Left lung (tissue), 10 donors: ENCODE results near the gene OLA1. TPM values are rescaled to one million over a fixed set of nuclear protein-coding genes. Genes with fewer than 3 reads are reported as not detected.

Source experiments
- ATAC-seq: fragments of 200-7000 bp; cut with Tn5 transposase; one replicate; pipeline ENCODE4 v1.9.1; 2020; ENCODE audit warnings: moderate library complexity
- DNase-seq, 4 donors: peaks; one replicate each; pipeline ENCODE4 v3.0.0-alpha.2; 2013 to 2020
- H3K27ac ChIP-seq, 2 donors: fragments of 200-600 bp; sonication (generic) in 1 of 2; one replicate each; pipeline versions ENCODE4 v1.5.0 to v1.8.0; 2020 to 2021
- H3K27me3 ChIP-seq, 2 donors: fragments of 200-600 bp; sonication (generic) in 1 of 2; one replicate each; pipeline versions ENCODE4 v1.5.0 to v1.8.0; 2020 to 2021
- H3K36me3 ChIP-seq, 2 donors: fragments of 200-600 bp; sonication (generic) in 1 of 2; one replicate each; pipeline versions ENCODE4 v1.5.0 to v1.8.0; 2020 to 2021
- H3K4me1 ChIP-seq, 2 donors: fragments of 200-600 bp; one replicate each; pipeline ENCODE4 v1.8.0; 2021
- H3K4me3 ChIP-seq, 2 donors: fragments of 200-600 bp; sonication (generic) in 1 of 2; one replicate each; pipeline versions ENCODE4 v1.5.0 to v1.8.0; 2020 to 2021; ENCODE audit warnings: mild to moderate bottlenecking in 1 of 2
- H3K9me3 ChIP-seq, 2 donors: fragments of 200-600 bp; sonication (generic) in 1 of 2; one replicate each; pipeline versions ENCODE4 v1.5.0 to v1.8.0; 2020 to 2021
- CTCF ChIP-seq, 2 donors: fragments of 200-600 bp; sonication (generic) in 1 of 2; IDR thresholded peaks; one replicate each; pipeline versions ENCODE4 v1.5.0 to v1.8.0; 2021; ENCODE audit warnings: antibody characterized with exemption in 2 of 2
- intact Hi-C, 2 donors: fragments of 100-400 bp; cut with DNase I; formaldehyde crosslinking; loops; one replicate each; pipeline versions ENCODE4 v1.11.2 to v1.14.2; 2022
- polyA plus RNA-seq, 6 donors: library from polyadenylated mRNA; unstranded; fragments of 120-200 nt; gene quantifications; one replicate each; pipeline ENCODE4 v1.2.1, GENCODE V29; 2013; ENCODE audit not compliant: insufficient read length in 6 of 6
- total RNA-seq, 2 donors: library from RNA; stranded (reverse); fragmentation: NEBNext Ultra II Directional; extraction: Animal tissue kit (Norgen Biotek cat#: 25700); gene quantifications; one replicate each; pipeline ENCODE4 v1.2.1, GENCODE V29; 2021
- donor health status: DM: no; HTN: yes; CAD: no.
- donor health status: DM: no; HTN: no; CAD: no.

OLA1 gene
- total and polyA plus RNA-seq, 8 donors, result 66.3 to 130 (median 112) TPM

- DNase-seq, result no peak
Observed at GRCh38 chr2:174078275-174078674, 170.1 kb downstream of the OLA1 start.

GRCh38 chr2:174076975-174077374 is 171.4 kb downstream of the OLA1 start:
- Histone ChIP-seq H3K9me3 (no peaks in the 10 kb centered on the region), H3K27me3 (no peaks in the 10 kb centered on the region), H3K36me3 (peaks cover 0 to 14% of the 10 kb centered on the region in 2 donors), H3K4me1 (no peaks in the 10 kb centered on the region), H3K27ac (no peak overlapping the region), H3K4me3 (no peak overlapping the region)
- TF ChIP-seq CTCF (IDR thresholded peaks at IDR 0.05), result no peak
- no peak for ATAC-seq
- intact Hi-C loops, result no loop called here
- no peak for DNase-seq

More at GRCh38 chr2:174078275-174078674, 170.1 kb downstream of the OLA1 start:
- intact Hi-C loops, result no loop called here
- no peaks in the 10 kb centered on the region for H3K27me3 ChIP-seq
- H3K4me3 ChIP-seq, result no peak overlapping the region
- no peak overlapping the region for H3K27ac ChIP-seq
- ATAC-seq, result no peak
- no peaks in the 10 kb centered on the region for H3K4me1 ChIP-seq
- H3K36me3 ChIP-seq, result peaks cover 0 to 14% of the 10 kb centered on the region in 2 donors
- H3K9me3 ChIP-seq, result no peaks in the 10 kb centered on the region
- TF ChIP-seq CTCF (IDR thresholded peaks at IDR 0.05), result peak in 1 of 2 donors; percentile 22

DNA sequence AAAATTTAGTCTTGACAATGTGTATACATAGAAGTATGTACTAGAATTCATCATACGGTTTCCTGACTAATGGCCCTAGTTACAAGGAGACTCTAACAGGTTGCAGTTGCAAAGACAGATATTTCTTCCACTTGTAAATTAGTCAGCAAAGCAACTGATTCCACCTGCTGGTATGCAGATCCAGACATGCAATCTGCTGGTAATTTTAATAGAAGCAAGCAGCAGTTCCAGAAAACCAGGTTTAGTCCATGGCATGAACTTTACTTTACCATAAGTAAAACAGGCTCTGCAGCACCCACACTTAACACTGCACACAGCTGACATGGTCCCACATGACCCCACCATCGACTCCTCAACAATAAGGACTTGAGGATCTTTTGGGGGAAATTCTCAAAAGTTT is 172.3 kb downstream of the OLA1 start:
- DNase-seq (no peak), ATAC-seq (no peak)
- Histone ChIP-seq H3K9me3 (no peaks in the 10 kb centered on the region), H3K36me3 (peaks cover 0 to 14% of the 10 kb centered on the region in 2 donors), H3K27ac (no peak overlapping the region), H3K27me3 (no peaks in the 10 kb centered on the region), H3K4me3 (no peak overlapping the region), H3K4me1 (no peaks in the 10 kb centered on the region)
- no peak for TF ChIP-seq CTCF (IDR thresholded peaks at IDR 0.05)
- intact Hi-C loops, result no loop called here

- ATAC-seq, result no peak
- intact Hi-C loops, result no loop called here
- Histone ChIP-seq H3K27ac (no peak overlapping the region), H3K4me1 (no peaks in the 10 kb centered on the region), H3K27me3 (no peaks in the 10 kb centered on the region), H3K9me3 (no peaks in the 10 kb centered on the region), H3K36me3 (peaks cover 0 to 9% of the 10 kb centered on the region in 2 donors), H3K4me3 (no peak overlapping the region)
- no peak for TF ChIP-seq CTCF (IDR thresholded peaks at IDR 0.05)
- no peak for DNase-seq
Observed at GRCh38 chr2:174074831-174075230, 173.5 kb downstream of the OLA1 start.

DNA sequence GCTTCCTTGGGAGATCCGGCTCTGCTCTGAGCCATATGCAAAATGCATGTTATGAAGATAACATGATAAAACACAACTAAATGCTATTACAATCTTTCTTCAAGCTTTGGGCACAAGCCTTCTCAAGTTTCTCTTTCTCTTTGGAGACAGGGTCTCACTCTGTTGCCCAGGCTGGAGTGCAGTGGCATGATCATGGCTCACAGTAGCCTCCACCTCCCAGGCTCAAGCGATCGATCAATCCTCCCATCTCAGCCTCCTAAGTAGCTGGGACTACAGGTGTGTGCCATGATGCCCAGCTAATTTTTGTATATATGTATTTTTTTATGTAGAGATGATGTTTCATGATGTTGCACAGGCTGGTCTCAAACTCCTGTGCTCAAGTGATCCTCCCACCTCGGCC is 175.5 kb downstream of the OLA1 start:
- DNase-seq (no peak), ATAC-seq (no peak)
- no peak overlapping the region for H3K4me3 ChIP-seq
- no peaks in the 10 kb centered on the region for H3K9me3 ChIP-seq
- H3K27ac ChIP-seq, result no peak overlapping the region
- no peak for TF ChIP-seq CTCF (IDR thresholded peaks at IDR 0.05)
- H3K27me3 ChIP-seq, result no peaks in the 10 kb centered on the region
- intact Hi-C loops, result no loop called here
- H3K4me1 ChIP-seq, result no peaks in the 10 kb centered on the region
- peaks cover 0 to 9% of the 10 kb centered on the region in 2 donors for H3K36me3 ChIP-seq
